GM12878 (cell line): ENCODE measurements around the gene PITRM1. TPM values are rescaled to one million over a fixed set of nuclear protein-coding genes. Genes with fewer than 3 reads are reported as not detected.
A peak's percentile ranks its signal among the peaks of the same experiment; 100 is the strongest.

ENCODE experiments used
- ATAC-seq: fragments of 200-7000 bp; cut with Tn5 transposase; 3 replicates; pipeline ENCODE4 v1.9.1; 2020; ENCODE audit warnings: mild to moderate bottlenecking, moderate library complexity
- BruUV-seq: library from RNA; stranded (reverse); fragments of 400-500 nt; replicated peaks from 2 replicates; lab custom pipeline; 2021; lab: Mats Ljungman, UMichigan
- CTCF ChIA-PET: fragments of 300-600 bp; sonication (Branson Sonifier 250); formaldehyde crosslinking; extraction: SDS; loops from one replicate; lab custom pipeline; 2021; ENCODE audit warnings: inconsistent platforms; lab: Yijun Ruan, JAX
- POLR2A ChIA-PET: fragments of 350-600 bp; formaldehyde crosslinking; extraction: SDS; loops from one replicate; lab custom pipeline; 2021; ENCODE audit warnings: inconsistent platforms; lab: Charles Lee
- RAD21 ChIA-PET: fragments of 300-600 bp; sonication (Branson Sonifier 250); formaldehyde crosslinking; loops from one replicate; lab custom pipeline; 2023; ENCODE audit warnings: antibody characterized with exemption; ENCODE audit not compliant: unreplicated experiment; lab: Charles Lee
- SMC1A ChIA-PET: fragments of 300-600 bp; sonication (Branson Sonifier 250); formaldehyde crosslinking; loops from one replicate; lab custom pipeline; 2023; ENCODE audit not compliant: unreplicated experiment, uncharacterized antibody; lab: Charles Lee
- DNase-seq: peaks from one replicate; pipeline ENCODE4 v3.0.0-alpha.2; 2011; ENCODE audit warnings: low read depth, low spot score
- FAIRE-seq: peaks from 3 replicates; lab custom pipeline; 2011; peaks lifted over from hg19 to GRCh38; lab: Jason Lieb, UNC
- H2AFZ ChIP-seq: 2 replicates; pipeline ENCODE4 v1.6.0; 2011; ENCODE audit warnings: low read depth, low read length, control low read depth; ENCODE audit not compliant: control insufficient read depth
- H3K27ac ChIP-seq: 2 replicates; pipeline ENCODE4 v1.5.1; 2011; ENCODE audit warnings: control low read depth; ENCODE audit not compliant: control insufficient read depth, insufficient read depth
- H3K27me3 ChIP-seq, 2 experiments: replicated peaks in 1 of 2; 2 replicates each; pipeline versions ENCODE4 v1.6.0 to v1.6.1; 2011; ENCODE audit warnings: low read length in 1 of 2; ENCODE audit not compliant: control insufficient read depth in 2 of 2, insufficient read depth in 2 of 2
- H3K36me3 ChIP-seq, 2 experiments: 2 replicates each; pipeline ENCODE4 v1.5.1; 2011; ENCODE audit warnings: low read length in 1 of 2; ENCODE audit not compliant: control insufficient read depth in 2 of 2, insufficient read depth in 2 of 2
- H3K4me1 ChIP-seq: 2 replicates; pipeline ENCODE4 v1.6.1; 2011; ENCODE audit warnings: mild to moderate bottlenecking, low read length, moderate library complexity, mixed read lengths; ENCODE audit not compliant: control insufficient read depth, insufficient read depth
- H3K4me2 ChIP-seq: 2 replicates; pipeline ENCODE4 v1.6.0; 2011; ENCODE audit warnings: control low read depth; ENCODE audit not compliant: control insufficient read depth, insufficient read depth
- H3K4me3 ChIP-seq: fragments of 200-600 bp; sonication (generic); 2 replicates; pipeline ENCODE4 v1.5.1; 2016
- H3K79me2 ChIP-seq: 2 replicates; pipeline ENCODE4 v1.6.0; 2011; ENCODE audit warnings: low read length; ENCODE audit not compliant: control insufficient read depth, insufficient read depth
- H3K9ac ChIP-seq: 2 replicates; pipeline ENCODE4 v1.8.0; 2011; ENCODE audit warnings: low read length, control low read depth, mixed read lengths; ENCODE audit not compliant: control insufficient read depth, insufficient read depth
- H3K9me3 ChIP-seq: replicated peaks from 3 replicates; pipeline ENCODE4 v1.5.1; 2011; ENCODE audit warnings: mild to moderate bottlenecking, low read length; ENCODE audit not compliant: control insufficient read depth, insufficient read depth
- H4K20me1 ChIP-seq: 2 replicates; pipeline ENCODE4 v1.6.0; 2011; ENCODE audit not compliant: control insufficient read depth, insufficient read depth
- BHLHE40 ChIP-seq, 2 experiments: fragments of 450-650 bp in 1 of 2; IDR thresholded peaks; 2 replicates each; pipeline ENCODE4 v1.6.1; 2011 to 2017; ENCODE audit warnings: low read depth in 2 of 2, borderline replicate concordance in 1 of 2, improper control_type of control experiment in 1 of 2, low read length in 1 of 2, mild to moderate bottlenecking in 1 of 2
- CBFB ChIP-seq: IDR thresholded peaks from 2 replicates; pipeline ENCODE4 v1.6.1; 2016; ENCODE audit warnings: antibody characterized with exemption, low read depth
- POLR2A ChIP-seq: IDR thresholded peaks from 2 replicates; pipeline ENCODE4 v1.6.1; 2011; ENCODE audit warnings: low read depth, mild to moderate bottlenecking, low read length
- SRF ChIP-seq, 2 experiments: IDR thresholded peaks; 2 replicates each; pipeline ENCODE4 v1.6.1; 2011; ENCODE audit warnings: low read depth in 2 of 2, low read length in 2 of 2, mild to moderate bottlenecking in 1 of 2, moderate library complexity in 1 of 2
- STAT1 ChIP-seq: fragments of 450-650 bp; conservative IDR thresholded peaks from 2 replicates; pipeline ENCODE4 v1.6.1; 2014; ENCODE audit warnings: antibody characterized with exemption, mild to moderate bottlenecking
- ZNF384 ChIP-seq: IDR thresholded peaks from 2 replicates; pipeline ENCODE4 v1.6.1; 2012; ENCODE audit warnings: low read depth, mild to moderate bottlenecking, low read length, improper control_type of control experiment, borderline replicate concordance
- WGBS: methylation state at CpG from one replicate; pipeline ENCODE4 v1.1.6; 2016; ENCODE audit warnings: low lambda C conversion rate; ENCODE audit not compliant: insufficient replicate concordance, insufficient coverage; ENCODE audit errors: missing lambda C conversion rate; 5-methylcytosine and 5-hydroxymethylcytosine counted together
- in situ Hi-C: fragments of 300-500 bp; cut with MboI; formaldehyde crosslinking; loops from 9 replicates; pipeline ENCODE4 v1.14.3; 2018; ENCODE audit warnings: mixed read lengths
- intact Hi-C: fragments of 100-400 bp; cut with micrococcal nuclease; formaldehyde crosslinking; loops from one replicate; pipeline ENCODE4 v1.14.2; 2022; ENCODE audit not compliant: unreplicated experiment
- polyA plus RNA-seq, 11 experiments: library from polyadenylated mRNA; depleted of rRNA in 4 of 11; unstranded in 6 of 11; stranded (reverse) in 5 of 11; fragments of >200 nt; fragmentation: Nextera tagmentation in 4 of 11; fragmentation: Illumina TruSeq in 1 of 11; extraction: Ambion mirVana in 4 of 11; extraction: Trizol in 1 of 11; gene quantifications; 1 replicate in 1 of 11; 2 replicates in 10 of 11; pipeline versions ENCODE4 v1.2.1 to v1.2.3, GENCODE V29; 2011 to 2016; ENCODE audit warnings: inconsistent platforms in 2 of 11, missing spikeins in 2 of 11, low read depth in 1 of 11
- total RNA-seq, 4 experiments: library from RNA; depleted of rRNA in 3 of 4; stranded (reverse); fragments of >200 nt in 3 of 4; fragmentation: Illumina TruSeq in 1 of 4; extraction: Trizol in 1 of 4; gene quantifications; 2 replicates each; pipeline versions ENCODE4 v1.2.1 to v1.2.3, GENCODE V29; 2013 to 2021
- TF ChIP-seq, protein P1 (sequence below): IDR thresholded peaks from 2 replicates; pipeline ENCODE4 v1.6.1; 2012; ENCODE audit warnings: low read length, inconsistent platforms

Gene PITRM1
- total and polyA plus RNA-seq, 10 of the 15 experiments (the other 5 are each of a cell fraction or from before 2014, with no cell fraction given), result 15.5 to 53.0 (median 45.0) TPM

DNA sequence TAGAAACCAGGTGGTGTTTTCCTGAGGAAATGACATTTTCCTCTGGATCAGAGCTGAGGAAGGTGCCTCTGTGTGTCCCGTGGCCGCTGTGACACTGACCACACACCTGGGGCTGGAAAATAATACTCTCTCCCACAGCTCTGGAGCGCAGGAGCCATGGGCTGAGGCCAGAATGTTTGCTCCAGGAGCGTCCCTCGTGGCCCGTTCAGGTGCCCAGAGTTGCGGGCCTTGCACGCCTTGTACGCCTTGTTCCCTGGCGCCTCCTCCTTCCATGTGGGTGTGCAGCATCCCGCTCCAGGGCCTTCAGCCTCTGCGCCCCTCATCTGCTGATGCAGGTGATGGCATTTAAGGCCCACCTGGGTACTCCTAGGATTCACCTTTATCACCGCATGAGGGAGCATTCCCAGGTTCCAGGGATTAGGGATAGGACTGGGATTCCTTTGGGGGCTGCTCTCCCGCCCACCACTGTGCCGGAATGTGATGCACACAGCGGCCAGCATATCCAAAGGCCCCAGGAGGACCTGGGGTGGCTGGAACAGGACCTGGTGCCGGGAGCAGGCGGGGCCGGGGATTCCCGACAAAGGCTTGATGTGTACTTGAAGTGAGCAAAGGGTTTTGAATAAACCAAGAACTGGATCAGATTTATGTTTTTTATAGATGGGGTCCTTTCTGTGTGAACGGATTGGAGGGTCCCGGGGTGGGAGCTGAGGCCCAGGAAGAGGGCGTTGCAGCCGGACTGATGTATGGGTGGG is 44.0 kb downstream of the PITRM1 start:
- FAIRE-seq, result no peak
- ChIA-PET SMC1A (no interaction called here), POLR2A (no interaction called here), RAD21 (no interaction called here), CTCF (no interaction called here)
- no peak overlapping the region for H3K4me3 ChIP-seq
- H3K9ac ChIP-seq, result no peak overlapping the region
- TF ChIP-seq POLR2A (0 out of 2 replicates have a peak, but pooled peaks have one; percentile 30), CBFB (no peak)
- H3K27ac ChIP-seq, result no peak overlapping the region
- in situ Hi-C loops, result no loop called here
- BruUV-seq, result no TSS peak
- H2AFZ ChIP-seq, result no peak overlapping the region
- ATAC-seq, result no peak
- no peak overlapping the region for H3K4me2 ChIP-seq
- 97% methylated on average over 24 of the region's 24 CpGs for WGBS
- no peaks in the 10 kb centered on the region for H3K4me1 ChIP-seq
- no peaks in the 10 kb centered on the region for H3K27me3 ChIP-seq
- no peak for DNase-seq
- no peaks in the 10 kb centered on the region for H4K20me1 ChIP-seq
- no peaks in the 10 kb centered on the region for H3K9me3 ChIP-seq
- H3K36me3 ChIP-seq, result peaks cover 24 to 41% of the 10 kb centered on the region in 2 experiments
- H3K79me2 ChIP-seq, result no peaks in the 10 kb centered on the region
- intact Hi-C loops, result no loop called here

DNA sequence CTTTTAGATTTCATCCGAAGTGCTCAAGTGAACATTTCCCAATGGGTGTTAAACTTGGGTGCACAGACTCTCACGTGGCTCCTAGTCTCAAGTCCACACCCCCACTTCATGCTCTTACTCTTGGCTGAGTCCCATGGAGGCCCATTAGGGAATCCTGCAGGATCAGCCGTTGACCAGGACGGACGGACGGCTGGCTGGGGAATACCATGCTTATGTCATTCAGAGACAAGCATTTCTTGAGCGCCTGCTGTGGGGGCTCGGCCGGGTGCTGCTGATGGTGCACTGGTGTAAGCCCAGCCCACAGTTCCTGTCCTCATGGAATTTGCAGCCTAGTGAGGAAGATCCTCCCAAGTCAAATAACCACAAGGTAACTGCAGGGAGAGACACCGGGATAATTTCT is 44.7 kb downstream of the PITRM1 start:
- no peaks in the 10 kb centered on the region for H3K9me3 ChIP-seq
- peaks cover 25 to 39% of the 10 kb centered on the region in 2 experiments for H3K36me3 ChIP-seq
- no peak for TF ChIP-seq BHLHE40 (IDR thresholded peaks at IDR 0.05; ENCODE audit: borderline replicate concordance in 1 of 2, low read depth in 2 of 2, low read length in 1 of 2)
- TF ChIP-seq STAT1, result no peak
- TF ChIP-seq SRF (IDR thresholded peaks at IDR 0.05; ENCODE audit: low read depth in 2 of 2, low read length in 2 of 2), result no peak
- TF ChIP-seq, protein P1, sequence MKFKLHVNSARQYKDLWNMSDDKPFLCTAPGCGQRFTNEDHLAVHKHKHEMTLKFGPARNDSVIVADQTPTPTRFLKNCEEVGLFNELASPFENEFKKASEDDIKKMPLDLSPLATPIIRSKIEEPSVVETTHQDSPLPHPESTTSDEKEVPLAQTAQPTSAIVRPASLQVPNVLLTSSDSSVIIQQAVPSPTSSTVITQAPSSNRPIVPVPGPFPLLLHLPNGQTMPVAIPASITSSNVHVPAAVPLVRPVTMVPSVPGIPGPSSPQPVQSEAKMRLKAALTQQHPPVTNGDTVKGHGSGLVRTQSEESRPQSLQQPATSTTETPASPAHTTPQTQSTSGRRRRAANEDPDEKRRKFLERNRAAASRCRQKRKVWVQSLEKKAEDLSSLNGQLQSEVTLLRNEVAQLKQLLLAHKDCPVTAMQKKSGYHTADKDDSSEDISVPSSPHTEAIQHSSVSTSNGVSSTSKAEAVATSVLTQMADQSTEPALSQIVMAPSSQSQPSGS, result no peak
- no peak for TF ChIP-seq ZNF384
- TF ChIP-seq, all 136 proteins: peak for 0
- Histone ChIP-seq H3K27me3 (no peaks in the 10 kb centered on the region), H4K20me1 (no peaks in the 10 kb centered on the region), H3K4me1 (no peaks in the 10 kb centered on the region), H3K79me2 (no peaks in the 10 kb centered on the region), H3K4me2 (no peak overlapping the region), H3K9ac (no peak overlapping the region), H2AFZ (no peak overlapping the region), H3K4me3 (no peak overlapping the region), H3K27ac (no peak overlapping the region)
- in situ Hi-C loops (no loop called here), intact Hi-C loops (no loop called here)
- ChIA-PET RAD21 (no interaction called here), SMC1A (no interaction called here), CTCF (no interaction called here), POLR2A (no interaction called here)
- BruUV-seq, result TSS peak; percentile 27
- no peak for DNase-seq
- FAIRE-seq, result no peak
- 88% methylated on average over 10 of the region's 10 CpGs for WGBS
- no peak for ATAC-seq
